GM23338 (cell line): Measurements from ENCODE around the gene TSACC. TPM values are rescaled to one million over a fixed set of nuclear protein-coding genes. Genes with fewer than 3 reads are reported as not detected.
A peak's percentile ranks its signal among the peaks of the same experiment; 100 is the strongest.

Source experiments
- ATAC-seq: fragments of 200-7000 bp; cut with Tn5 transposase; 3 replicates; pipeline ENCODE4 v1.9.1; 2020
- DNase-seq: peaks from one replicate; pipeline ENCODE4 v3.0.0-alpha.2; 2015; ENCODE audit warnings: low spot score
- H2AFZ ChIP-seq: fragments of 200-600 bp; sonication (generic); 2 replicates; pipeline ENCODE4 v1.8.0; 2016; ENCODE audit warnings: antibody characterized with exemption, mild to moderate bottlenecking, moderate library complexity
- H3F3A ChIP-seq: fragments of 200-600 bp; sonication (generic); replicated peaks from 2 replicates; pipeline ENCODE4 v1.8.0; 2017; ENCODE audit warnings: antibody characterized with exemption, mixed run types, low read depth
- H3K27ac ChIP-seq: fragments of 200-600 bp; sonication (generic); 2 replicates; pipeline ENCODE4 v1.6.1; 2016; ENCODE audit warnings: low read depth
- H3K27me3 ChIP-seq: fragments of 200-600 bp; sonication (generic); 2 replicates; pipeline ENCODE4 v1.8.0; 2016; ENCODE audit warnings: mild to moderate bottlenecking, mixed run types, moderate library complexity; ENCODE audit not compliant: insufficient read depth
- H3K36me3 ChIP-seq: fragments of 200-600 bp; sonication (generic); 2 replicates; pipeline ENCODE4 v1.8.0; 2016; ENCODE audit warnings: mild to moderate bottlenecking; ENCODE audit not compliant: insufficient read depth
- H3K4me1 ChIP-seq: fragments of 200-600 bp; sonication (generic); 2 replicates; pipeline ENCODE4 v1.8.0; 2016; ENCODE audit warnings: mild to moderate bottlenecking, moderate library complexity; ENCODE audit not compliant: insufficient read depth
- H3K4me2 ChIP-seq: fragments of 200-600 bp; sonication (generic); 2 replicates; pipeline ENCODE4 v1.7.1; 2017; ENCODE audit warnings: mixed run types
- H3K4me3 ChIP-seq: fragments of 200-600 bp; sonication (generic); 2 replicates; pipeline ENCODE4 v1.6.1; 2016; ENCODE audit warnings: mixed run types
- H3K79me2 ChIP-seq: fragments of 200-600 bp; sonication (generic); replicated peaks from 2 replicates; pipeline ENCODE4 v1.8.0; 2017; ENCODE audit warnings: mild to moderate bottlenecking; ENCODE audit not compliant: insufficient read depth
- H3K9me2 ChIP-seq: fragments of 200-600 bp; sonication (generic); 2 replicates; pipeline ENCODE4 v1.8.0; 2017; ENCODE audit not compliant: insufficient read depth
- H4K20me1 ChIP-seq: fragments of 200-600 bp; sonication (generic); replicated peaks from 2 replicates; pipeline ENCODE4 v1.8.0; 2017; ENCODE audit warnings: mild to moderate bottlenecking; ENCODE audit not compliant: insufficient read depth
- H3K27ac Mint-ChIP-seq: 2 replicates; pipeline ENCODE4 v1.8.0; 2020; ENCODE audit warnings: inconsistent platforms, mild to moderate bottlenecking, moderate library complexity, mixed read lengths
- H3K27me3 Mint-ChIP-seq: 3 replicates; pipeline ENCODE4 v1.8.0; 2022; ENCODE audit warnings: low read depth, mild to moderate bottlenecking, moderate library complexity, mixed read lengths, inconsistent platforms; ENCODE audit not compliant: insufficient read depth, poor library complexity
- H3K36me3 Mint-ChIP-seq: 3 replicates; pipeline ENCODE4 v1.8.0; 2021; ENCODE audit warnings: low read depth, mild to moderate bottlenecking, inconsistent platforms, moderate library complexity, mixed read lengths
- H3K4me1 Mint-ChIP-seq: 3 replicates; pipeline ENCODE4 v1.8.0; 2020; ENCODE audit warnings: mild to moderate bottlenecking, inconsistent platforms, mixed read lengths
- H3K4me3 Mint-ChIP-seq: 3 replicates; pipeline ENCODE4 v1.8.0; 2021; ENCODE audit warnings: moderate library complexity, mild to moderate bottlenecking, inconsistent platforms, mixed read lengths
- H3K9me3 Mint-ChIP-seq: 3 replicates; pipeline ENCODE4 v1.8.0; 2020; ENCODE audit warnings: moderate library complexity, mild to moderate bottlenecking, inconsistent platforms, mixed read lengths
- CREB1 ChIP-seq: fragments of 250-450 bp; sonication (Bioruptor Pico); IDR thresholded peaks from 2 replicates; pipeline ENCODE4 v1.5.0; 2020; ENCODE audit warnings: low read depth, mild to moderate bottlenecking, moderate library complexity
- EZH2 ChIP-seq: fragments of 200-600 bp; sonication (generic); IDR thresholded peaks from one replicate; pipeline ENCODE4 v1.8.0; 2017; ENCODE audit warnings: antibody characterized with exemption, mild to moderate bottlenecking, low read depth; ENCODE audit not compliant: unreplicated experiment
- EZH2phosphoT487 ChIP-seq: fragments of 200-600 bp; sonication (generic); IDR thresholded peaks from one replicate; pipeline ENCODE4 v1.8.1; 2018; ENCODE audit warnings: antibody characterized with exemption; ENCODE audit not compliant: unreplicated experiment
- JUNB ChIP-seq: IDR thresholded peaks from one replicate; pipeline ENCODE4 v1.6.1; 2016; ENCODE audit warnings: antibody characterized with exemption; ENCODE audit not compliant: unreplicated experiment
- NANOG ChIP-seq: IDR thresholded peaks from 2 replicates; pipeline ENCODE4 v1.6.1; 2016; ENCODE audit warnings: antibody characterized with exemption, borderline replicate concordance
- POLR2AphosphoS5 ChIP-seq: IDR thresholded peaks from 2 replicates; pipeline ENCODE4 v1.6.1; 2016; ENCODE audit warnings: antibody characterized with exemption, low read depth
- STAT1 ChIP-seq: IDR thresholded peaks from one replicate; pipeline ENCODE4 v1.6.1; 2016; ENCODE audit warnings: antibody characterized with exemption; ENCODE audit not compliant: unreplicated experiment
- ZNF114 ChIP-seq: fragments of 250-450 bp; sonication (Bioruptor Pico); IDR thresholded peaks from 2 replicates; pipeline ENCODE4 v1.5.0; 2020; ENCODE audit warnings: mild to moderate bottlenecking, moderate library complexity
- ZNF331 ChIP-seq: fragments of 250-450 bp; sonication (Bioruptor Pico); IDR thresholded peaks from 2 replicates; pipeline ENCODE4 v1.5.0; 2020; ENCODE audit warnings: low read depth, mild to moderate bottlenecking, moderate library complexity
- polyA plus RNA-seq: library from polyadenylated mRNA; unstranded; fragments of >200 nt; fragmentation: Nextera tagmentation; extraction: Ambion mirVana; gene quantifications from 2 replicates; pipeline ENCODE4 v1.2.1, GENCODE V29; 2016
- total RNA-seq: library from RNA; depleted of rRNA; stranded (reverse); fragments of >200 nt; shearing (Covaris generic); gene quantifications from 2 replicates; pipeline ENCODE4 v1.2.3, GENCODE V29; 2014
- TF ChIP-seq, protein P1 (sequence below): IDR thresholded peaks from one replicate; pipeline ENCODE4 v1.6.1; 2018; ENCODE audit warnings: antibody characterized with exemption; ENCODE audit not compliant: unreplicated experiment
- TF ChIP-seq, protein P2 (sequence below): IDR thresholded peaks from 2 replicates; pipeline ENCODE4 v1.6.1; 2016; ENCODE audit warnings: antibody characterized with exemption

Gene TSACC
- total and polyA plus RNA-seq, 2 experiments from 2014 or later, result 2.5 to 9.8 TPM

DNA sequence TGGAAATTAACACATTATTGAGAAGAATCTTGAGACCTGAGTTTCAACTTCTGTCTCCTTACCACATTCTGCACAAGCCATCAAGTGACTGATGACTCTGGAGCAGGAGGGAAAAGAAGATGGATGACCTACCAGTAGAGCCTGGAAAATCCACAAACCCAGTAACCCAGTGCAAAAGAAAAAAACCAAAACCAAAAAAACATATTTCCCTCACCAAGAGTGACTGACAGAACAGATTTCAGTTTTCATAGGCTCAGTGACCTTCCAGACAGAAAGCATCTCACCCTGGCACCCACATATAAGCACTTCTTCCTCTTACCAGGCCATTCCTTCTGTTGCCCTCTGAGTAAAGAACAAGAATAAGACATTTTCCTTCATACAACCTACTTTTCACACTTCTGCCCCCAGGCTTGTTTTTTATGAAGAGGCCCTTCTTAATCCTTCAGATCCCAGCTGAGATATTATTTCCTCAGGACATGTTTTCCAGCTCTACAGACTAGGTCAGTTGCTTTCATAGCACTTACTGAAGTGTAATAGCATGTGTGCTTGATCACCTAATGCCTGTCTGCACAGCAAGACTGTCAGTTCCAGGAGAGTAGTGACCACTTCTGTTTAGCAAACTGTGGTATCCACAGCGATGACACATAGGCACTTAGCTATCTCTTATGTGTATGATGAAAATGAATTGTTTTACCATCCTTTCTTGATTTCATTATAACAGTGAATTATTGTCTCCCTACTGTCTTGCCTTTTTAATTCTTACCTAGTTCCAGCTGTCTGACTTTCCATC is 4.0 kb downstream of the TSACC start:
- DNase-seq (no peak), ATAC-seq (no peak)
- peaks cover 8% of the 10 kb centered on the region for H3K27me3 Mint-ChIP-seq
- Histone ChIP-seq H3K4me1 (no peaks in the 10 kb centered on the region), H3K27me3 (no peaks in the 10 kb centered on the region), H3K4me3 (no peak overlapping the region), H3K27ac (0 out of 2 replicates have a peak overlapping the region, but pooled peaks have one; percentile 63), H3K4me2 (no peak overlapping the region), H3K9me2 (no peaks in the 10 kb centered on the region), H2AFZ (no peak overlapping the region), H4K20me1 (peaks cover 3% of the 10 kb centered on the region; the same call in 1 of the 2 replicates), H3F3A (peaks cover 4% of the 10 kb centered on the region; the same call in 1 of the 2 replicates), H3K36me3 (no peaks in the 10 kb centered on the region), H3K79me2 (peaks cover 6% of the 10 kb centered on the region)
- no peak for TF ChIP-seq CREB1
- no peaks in the 10 kb centered on the region for H3K4me1 Mint-ChIP-seq
- no peak overlapping the region for H3K4me3 Mint-ChIP-seq
- H3K27ac Mint-ChIP-seq, result no peak overlapping the region
- H3K9me3 Mint-ChIP-seq, result no peaks in the 10 kb centered on the region
- peaks cover 8% of the 10 kb centered on the region for H3K36me3 Mint-ChIP-seq

DNA sequence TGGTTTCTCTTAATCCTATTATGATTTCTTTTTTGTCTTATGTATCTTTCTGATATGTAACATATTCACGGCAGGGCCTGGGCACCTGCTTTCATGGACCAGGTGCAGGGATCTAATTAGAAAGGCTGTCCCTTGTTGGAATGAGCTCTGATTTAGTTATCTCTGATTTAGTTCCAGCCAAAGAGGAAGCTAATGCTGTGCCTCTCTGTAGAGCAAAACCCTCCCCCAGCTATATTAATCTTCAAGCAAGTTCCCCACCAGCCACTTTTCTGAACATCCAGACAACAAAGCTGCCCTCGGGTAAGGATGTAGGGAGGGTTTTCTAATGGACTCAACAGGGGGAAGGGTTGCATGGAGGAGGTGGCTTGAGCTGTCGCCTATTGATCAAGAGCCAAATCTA is 6.1 kb downstream of the TSACC start:
- no peak overlapping the region for H2AFZ ChIP-seq
- no peak for DNase-seq
- no peaks in the 10 kb centered on the region; the same call in 1 of the 2 replicates for H4K20me1 ChIP-seq
- no peak overlapping the region for H3K4me2 ChIP-seq
- no peaks in the 10 kb centered on the region for H3K9me2 ChIP-seq
- no peak for ATAC-seq
- no peak overlapping the region for H3K27ac ChIP-seq
- H3K79me2 ChIP-seq, result no peaks in the 10 kb centered on the region
- H3K27me3 ChIP-seq, result no peaks in the 10 kb centered on the region
- H3K4me3 ChIP-seq, result no peak overlapping the region
- Mint-ChIP-seq H3K36me3 (no peaks in the 10 kb centered on the region), H3K9me3 (no peaks in the 10 kb centered on the region), H3K4me3 (no peak overlapping the region), H3K27me3 (no peaks in the 10 kb centered on the region), H3K27ac (no peak overlapping the region), H3K4me1 (no peaks in the 10 kb centered on the region)
- peaks cover 4% of the 10 kb centered on the region; the same call in 1 of the 2 replicates for H3F3A ChIP-seq
- H3K36me3 ChIP-seq, result no peaks in the 10 kb centered on the region
- no peaks in the 10 kb centered on the region for H3K4me1 ChIP-seq
- TF ChIP-seq NANOG, result no peak
- TF ChIP-seq CREB1, result no peak
- TF ChIP-seq, protein P1, sequence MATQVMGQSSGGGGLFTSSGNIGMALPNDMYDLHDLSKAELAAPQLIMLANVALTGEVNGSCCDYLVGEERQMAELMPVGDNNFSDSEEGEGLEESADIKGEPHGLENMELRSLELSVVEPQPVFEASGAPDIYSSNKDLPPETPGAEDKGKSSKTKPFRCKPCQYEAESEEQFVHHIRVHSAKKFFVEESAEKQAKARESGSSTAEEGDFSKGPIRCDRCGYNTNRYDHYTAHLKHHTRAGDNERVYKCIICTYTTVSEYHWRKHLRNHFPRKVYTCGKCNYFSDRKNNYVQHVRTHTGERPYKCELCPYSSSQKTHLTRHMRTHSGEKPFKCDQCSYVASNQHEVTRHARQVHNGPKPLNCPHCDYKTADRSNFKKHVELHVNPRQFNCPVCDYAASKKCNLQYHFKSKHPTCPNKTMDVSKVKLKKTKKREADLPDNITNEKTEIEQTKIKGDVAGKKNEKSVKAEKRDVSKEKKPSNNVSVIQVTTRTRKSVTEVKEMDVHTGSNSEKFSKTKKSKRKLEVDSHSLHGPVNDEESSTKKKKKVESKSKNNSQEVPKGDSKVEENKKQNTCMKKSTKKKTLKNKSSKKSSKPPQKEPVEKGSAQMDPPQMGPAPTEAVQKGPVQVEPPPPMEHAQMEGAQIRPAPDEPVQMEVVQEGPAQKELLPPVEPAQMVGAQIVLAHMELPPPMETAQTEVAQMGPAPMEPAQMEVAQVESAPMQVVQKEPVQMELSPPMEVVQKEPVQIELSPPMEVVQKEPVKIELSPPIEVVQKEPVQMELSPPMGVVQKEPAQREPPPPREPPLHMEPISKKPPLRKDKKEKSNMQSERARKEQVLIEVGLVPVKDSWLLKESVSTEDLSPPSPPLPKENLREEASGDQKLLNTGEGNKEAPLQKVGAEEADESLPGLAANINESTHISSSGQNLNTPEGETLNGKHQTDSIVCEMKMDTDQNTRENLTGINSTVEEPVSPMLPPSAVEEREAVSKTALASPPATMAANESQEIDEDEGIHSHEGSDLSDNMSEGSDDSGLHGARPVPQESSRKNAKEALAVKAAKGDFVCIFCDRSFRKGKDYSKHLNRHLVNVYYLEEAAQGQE, result no peak
- TF ChIP-seq POLR2AphosphoS5, result no peak
- no peak for TF ChIP-seq EZH2phosphoT487
- TF ChIP-seq ZNF114 (CRISPR knock-in tag), result no peak
- no peak for TF ChIP-seq JUNB
- TF ChIP-seq, protein P2, sequence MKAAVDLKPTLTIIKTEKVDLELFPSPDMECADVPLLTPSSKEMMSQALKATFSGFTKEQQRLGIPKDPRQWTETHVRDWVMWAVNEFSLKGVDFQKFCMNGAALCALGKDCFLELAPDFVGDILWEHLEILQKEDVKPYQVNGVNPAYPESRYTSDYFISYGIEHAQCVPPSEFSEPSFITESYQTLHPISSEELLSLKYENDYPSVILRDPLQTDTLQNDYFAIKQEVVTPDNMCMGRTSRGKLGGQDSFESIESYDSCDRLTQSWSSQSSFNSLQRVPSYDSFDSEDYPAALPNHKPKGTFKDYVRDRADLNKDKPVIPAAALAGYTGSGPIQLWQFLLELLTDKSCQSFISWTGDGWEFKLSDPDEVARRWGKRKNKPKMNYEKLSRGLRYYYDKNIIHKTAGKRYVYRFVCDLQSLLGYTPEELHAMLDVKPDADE, result no peak
- TF ChIP-seq EZH2, result no peak
- TF ChIP-seq ZNF331 (CRISPR knock-in tag), result no peak
- TF ChIP-seq STAT1, result no peak
